Measurements from ENCODE around the gene NDUFS6.

The NDUFS6 gene

GRCh38 chr5:1818784-1819183 lies 17.6 kb downstream of the NDUFS6 start:
- DNase-seq, result no peak

- no peak for DNase-seq
Observed at GRCh38 chr5:1819458-1819857, 18.3 kb downstream of the NDUFS6 start.

- no peak for DNase-seq
Observed at GRCh38 chr5:1820381-1820780, 19.2 kb downstream of the NDUFS6 start.

GRCh38 chr5:1820926-1821325 lies 19.7 kb downstream of the NDUFS6 start:
- no peak for DNase-seq

GRCh38 chr5:1821862-1822261 lies 20.7 kb downstream of the NDUFS6 start:
- DNase-seq, result no peak

- no peak for DNase-seq
Observed at GRCh38 chr5:1823381-1824034, 22.3 kb downstream of the NDUFS6 start.

- DNase-seq, result no peak
Observed at GRCh38 chr5:1824109-1824821, 23.1 kb downstream of the NDUFS6 start.

GRCh38 chr5:1824903-1825841 lies 24.0 kb downstream of the NDUFS6 start:
- DNase-seq, result no peak

GRCh38 chr5:1826235-1826980 lies 25.2 kb downstream of the NDUFS6 start:
- DNase-seq, result no peak

GRCh38 chr5:1827025-1827885 lies 26.0 kb downstream of the NDUFS6 start:
- no peak for DNase-seq

- DNase-seq, result no peak
Observed at GRCh38 chr5:1827886-1828397, 26.7 kb downstream of the NDUFS6 start.

- no peak for DNase-seq
Observed at GRCh38 chr5:1830571-1831228, 29.5 kb downstream of the NDUFS6 start.

- DNase-seq, result no peak
Observed at GRCh38 chr5:1831257-1831656, 30.1 kb downstream of the NDUFS6 start.

GRCh38 chr5:1831677-1832313 lies 30.6 kb downstream of the NDUFS6 start:
- no peak for DNase-seq

- DNase-seq, result no peak
Observed at GRCh38 chr5:1832511-1833250, 31.5 kb downstream of the NDUFS6 start.

- no peak for DNase-seq
Observed at GRCh38 chr5:1833264-1834021, 32.2 kb downstream of the NDUFS6 start.

- no peak for DNase-seq
Observed at GRCh38 chr5:1834022-1834551, 32.9 kb downstream of the NDUFS6 start.

- no peak for DNase-seq
Observed at GRCh38 chr5:1834721-1835429, 33.7 kb downstream of the NDUFS6 start.

Measured in activated T-cell treated with anti-CD3 and anti-CD28 coated beads for 4 hours (primary cell).